ENCODE measurements around the gene ZNF316.
"Not testable (repeated sequence)": the region's sequence is repeated elsewhere in the genome, so short reads cannot be mapped to it uniquely, and the experiment has no call there.

ZNF316 gene

DNA sequence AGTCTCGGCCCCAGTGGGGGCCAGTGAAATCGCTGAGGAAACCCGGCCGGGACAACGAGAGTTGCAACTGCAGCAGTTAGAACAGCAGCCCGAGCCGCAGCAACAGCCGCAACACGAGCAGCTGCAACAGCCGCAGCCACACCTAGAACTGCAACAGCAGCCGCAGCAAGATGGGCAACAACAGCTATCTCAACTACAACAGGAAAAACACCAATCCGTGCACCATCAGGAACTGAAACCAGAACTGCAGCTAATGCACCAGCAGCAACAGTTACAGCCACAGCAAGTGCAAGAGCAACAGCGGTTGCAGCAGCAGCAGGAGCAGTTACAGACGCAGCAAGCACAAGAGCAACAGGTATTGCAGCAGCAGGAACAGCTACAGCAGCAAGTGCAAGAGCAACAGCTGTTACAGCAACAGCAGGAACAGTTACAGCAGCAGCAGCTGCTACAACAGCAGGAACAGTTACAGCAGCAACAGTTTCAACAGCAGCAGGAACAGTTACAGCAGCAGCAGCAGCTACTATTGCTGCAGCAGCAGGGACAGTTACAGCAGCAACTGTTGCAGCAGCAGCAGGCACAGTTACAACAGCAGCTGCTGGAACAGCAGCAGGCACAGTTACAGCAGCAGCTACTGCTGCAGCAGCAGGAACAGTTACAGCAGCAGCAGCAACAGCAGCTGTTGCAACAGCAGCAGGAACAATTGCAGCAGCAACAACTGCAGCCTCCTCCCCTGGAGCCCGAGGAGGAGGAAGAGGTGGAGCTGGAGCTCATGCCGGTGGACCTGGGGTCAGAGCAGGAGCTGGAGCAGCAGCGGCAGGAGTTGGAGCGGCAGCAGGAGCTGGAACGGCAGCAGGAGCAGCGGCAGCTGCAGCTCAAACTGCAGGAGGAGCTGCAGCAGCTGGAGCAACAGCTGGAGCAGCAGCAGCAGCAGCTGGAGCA, 15.7 kb upstream of the ZNF316 start:
- DNase-seq (ENCODE audit: low read depth in 4 of 4, low spot score in 1 of 4): no peak

DNA sequence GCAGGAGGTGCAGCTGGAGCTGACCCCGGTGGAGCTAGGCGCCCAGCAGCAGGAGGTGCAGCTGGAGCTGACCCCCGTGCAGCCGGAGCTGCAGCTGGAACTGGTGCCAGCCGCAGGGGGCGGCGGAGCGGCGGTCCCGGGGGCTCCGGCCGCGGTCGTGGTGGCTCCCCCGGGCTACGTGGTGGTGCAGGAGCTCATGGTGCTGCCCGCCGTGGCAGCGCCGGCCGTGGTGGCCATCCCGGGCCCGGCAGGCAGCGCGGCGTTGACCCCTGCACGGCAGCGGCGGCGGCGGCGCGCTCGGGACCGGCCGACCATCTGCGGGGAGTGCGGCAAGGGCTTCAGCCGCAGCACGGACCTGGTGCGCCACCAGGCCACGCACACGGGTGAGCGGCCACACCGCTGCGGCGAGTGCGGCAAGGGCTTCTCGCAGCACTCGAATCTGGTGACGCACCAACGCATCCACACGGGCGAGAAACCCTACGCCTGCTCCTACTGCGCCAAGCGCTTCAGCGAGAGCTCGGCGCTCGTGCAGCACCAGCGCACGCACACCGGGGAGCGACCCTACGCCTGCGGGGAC, 14.9 kb upstream of the ZNF316 start:
- no peak for DNase-seq (ENCODE audit: low read depth in 4 of 4, low spot score in 1 of 4)

GRCh38 chr7:6623589-6624245, 13.4 kb upstream of the ZNF316 start:
- no peak for DNase-seq (ENCODE audit: low read depth in 4 of 4, low spot score in 1 of 4)

- no peak for DNase-seq (ENCODE audit: low read depth in 4 of 4, low spot score in 1 of 4)
These were observed 12.9 kb upstream of the ZNF316 start for GRCh38 chr7:6624246-6624611.

- no peak for DNase-seq (ENCODE audit: low read depth in 4 of 4, low spot score in 1 of 4)
These were observed 9.1 kb upstream of the ZNF316 start for GRCh38 chr7:6628045-6628444.

GRCh38 chr7:6630007-6630849, 6.9 kb upstream of the ZNF316 start:
- DNase-seq (ENCODE audit: low read depth in 4 of 4, low spot score in 1 of 4): no peak

GRCh38 chr7:6631605-6632004, 5.5 kb upstream of the ZNF316 start:
- DNase-seq (ENCODE audit: low read depth in 4 of 4, low spot score in 1 of 4): no peak

- DNase-seq (ENCODE audit: low read depth in 4 of 4, low spot score in 1 of 4): no peak
These were observed 3.1 kb upstream of the ZNF316 start for GRCh38 chr7:6634021-6634420.

DNA sequence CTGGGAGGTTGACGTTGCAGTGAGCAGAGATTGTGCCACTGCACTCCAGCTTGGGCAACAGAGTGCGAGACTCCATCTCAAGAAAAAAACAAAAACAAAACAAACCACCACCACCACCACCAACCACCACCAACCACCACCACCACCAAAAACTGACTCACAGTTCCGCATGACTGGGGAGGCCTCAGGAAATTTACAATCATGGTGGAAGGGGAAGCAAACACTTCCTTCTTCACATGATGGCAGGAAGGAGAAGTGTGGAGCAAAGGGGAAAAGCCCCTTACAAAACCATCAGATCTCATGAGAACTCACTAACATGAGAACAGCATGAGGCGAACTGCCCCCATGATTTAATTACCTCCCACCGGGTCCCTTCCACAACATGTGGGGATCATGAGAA, 2.1 kb upstream of the ZNF316 start:
- not testable (repeated sequence) for DNase-seq (ENCODE audit: low read depth in 4 of 4, low spot score in 1 of 4)

- peak in 2 of 4 experiments; percentile 17 to 30 for DNase-seq (ENCODE audit: low read depth in 4 of 4, low spot score in 1 of 4)
These were observed 569 bp downstream of the ZNF316 start for GRCh38 chr7:6637544-6638229.

GRCh38 chr7:6639032-6639431, 1.9 kb downstream of the ZNF316 start:
- DNase-seq (ENCODE audit: low read depth in 4 of 4, low spot score in 1 of 4): no peak

GRCh38 chr7:6639627-6640026, 2.5 kb downstream of the ZNF316 start:
- no peak for DNase-seq (ENCODE audit: low read depth in 4 of 4, low spot score in 1 of 4)

GRCh38 chr7:6640246-6640721, 3.2 kb downstream of the ZNF316 start:
- no peak for DNase-seq (ENCODE audit: low read depth in 4 of 4, low spot score in 1 of 4)

DNA sequence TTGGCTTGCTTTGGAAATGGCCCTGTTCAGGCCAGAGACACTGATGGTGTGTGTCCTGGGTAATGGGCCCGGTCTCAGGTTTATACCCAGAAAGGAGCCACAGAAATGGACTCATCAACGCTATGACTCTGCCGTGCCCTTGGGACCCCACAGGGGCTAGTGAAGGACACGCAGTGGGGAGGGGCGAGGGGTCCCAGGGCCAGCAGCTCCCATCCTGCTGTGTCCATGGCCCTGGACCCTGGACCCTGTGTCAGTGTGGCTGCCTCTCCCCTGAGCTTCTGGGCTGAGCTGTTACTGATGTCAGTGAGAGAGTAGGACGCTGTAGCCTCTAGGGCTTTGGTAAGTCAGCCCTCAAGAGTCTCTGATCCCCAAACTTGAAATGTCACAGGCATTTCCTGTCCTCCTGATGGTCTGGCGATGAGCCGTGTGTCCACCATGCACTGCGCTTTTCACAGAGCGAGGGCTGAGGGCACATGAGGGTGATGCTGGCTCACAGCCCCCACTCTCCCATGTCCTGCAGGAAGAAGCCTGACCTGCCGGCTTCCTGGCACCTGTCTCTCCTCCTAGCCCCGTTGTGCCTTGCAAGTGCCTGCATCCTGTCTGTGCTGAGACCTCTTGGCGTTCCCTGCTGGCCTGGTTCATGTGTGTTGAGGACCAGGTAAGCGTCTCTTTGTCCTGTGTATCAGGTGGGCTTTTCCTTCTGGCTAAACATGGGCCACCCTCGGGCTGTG, 4.4 kb downstream of the ZNF316 start:
- DNase-seq (ENCODE audit: low read depth in 4 of 4, low spot score in 1 of 4): no peak

DNA sequence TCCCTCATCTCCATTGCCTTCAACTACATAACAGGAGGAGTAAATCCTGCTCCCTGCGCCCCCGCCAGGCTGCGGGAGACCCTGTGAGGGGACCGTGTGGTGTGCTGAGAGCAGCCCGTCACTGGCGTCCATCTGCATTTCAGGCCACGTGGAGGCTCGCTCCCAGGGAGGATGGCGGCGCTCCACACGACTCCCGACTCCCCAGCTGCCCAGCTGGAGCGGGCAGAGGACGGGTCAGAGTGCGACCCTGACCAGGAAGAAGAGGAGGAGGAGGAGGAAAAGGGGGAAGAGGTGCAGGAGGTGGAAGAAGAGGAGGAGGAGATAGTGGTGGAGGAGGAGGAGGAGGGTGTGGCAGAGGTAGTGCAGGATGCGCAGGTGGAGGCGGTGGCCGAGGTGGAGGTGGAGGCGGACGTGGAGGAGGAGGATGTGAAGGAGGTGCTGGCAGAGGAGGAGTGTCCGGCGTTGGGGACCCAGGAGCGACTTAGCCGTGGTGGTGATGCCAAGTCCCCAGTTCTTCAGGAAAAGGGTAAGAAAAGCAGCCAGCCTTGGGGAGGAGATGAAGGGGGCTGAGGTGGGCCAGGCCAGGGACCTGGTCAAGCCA, 5.2 kb downstream of the ZNF316 start:
- DNase-seq (ENCODE audit: low read depth in 4 of 4, low spot score in 1 of 4): no peak

DNA sequence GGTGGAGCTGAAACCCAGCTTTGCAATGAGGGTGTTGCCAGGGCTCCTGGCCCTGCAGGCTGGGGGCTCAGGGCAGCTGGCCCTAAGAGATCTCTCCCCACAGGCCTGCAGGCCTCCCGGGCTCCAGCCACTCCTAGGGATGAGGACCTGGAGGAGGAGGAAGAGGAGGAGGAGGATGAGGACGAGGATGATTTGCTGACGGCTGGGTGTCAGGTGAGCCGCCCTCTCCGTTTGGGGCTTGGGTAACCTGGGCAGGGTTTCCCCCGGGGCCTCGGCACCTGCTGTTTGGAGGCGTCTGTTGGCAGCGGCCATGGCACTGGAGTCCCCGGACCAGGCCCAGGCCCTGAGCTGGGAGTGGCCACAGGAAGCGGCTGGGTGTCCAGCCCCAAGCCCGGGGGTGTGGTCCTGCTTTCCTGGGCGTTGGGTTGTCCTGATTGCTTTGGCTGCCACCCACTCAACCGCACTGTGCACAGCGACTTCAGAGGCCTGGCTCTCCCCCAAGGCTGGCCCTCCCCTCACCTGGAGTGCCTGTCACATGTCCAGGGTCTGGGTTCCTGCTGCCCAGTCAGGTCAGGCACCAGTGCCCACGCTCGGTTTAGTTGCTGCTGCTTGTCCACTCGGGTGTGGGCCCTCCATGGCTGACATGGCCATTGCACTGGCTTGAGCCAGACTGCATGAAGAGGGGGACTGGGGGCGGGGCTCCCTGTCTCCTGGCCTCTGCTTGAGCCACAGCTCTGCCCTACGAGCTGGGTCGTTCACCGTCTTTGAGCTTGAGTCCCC, 5.9 kb downstream of the ZNF316 start:
- no peak for DNase-seq (ENCODE audit: low read depth in 4 of 4, low spot score in 1 of 4)

GRCh38 chr7:6643915-6644625, 7.0 kb downstream of the ZNF316 start:
- DNase-seq (ENCODE audit: low read depth in 4 of 4, low spot score in 1 of 4): no peak

- DNase-seq (ENCODE audit: low read depth in 4 of 4, low spot score in 1 of 4): no peak
These were observed 7.6 kb downstream of the ZNF316 start for GRCh38 chr7:6644728-6645127.

Data from stimulated activated CD4-positive, alpha-beta T cell treated with anti-CD3 and anti-CD28 coated beads, Interleukin-1b, Interleukin-23, amount 100 ng/mL, for 24 hours (primary cell).